Keratinocyte (primary cell): Measurements from ENCODE around the gene RRBP1. TPM values are rescaled to one million over a fixed set of nuclear protein-coding genes. Genes with fewer than 3 reads are reported as not detected.

Source experiments
- DNase-seq: peaks from one replicate; pipeline ENCODE4 v3.0.0-alpha.2; 2011; ENCODE audit warnings: low read depth, missing footprints, low spot score
- FAIRE-seq: peaks from 2 replicates; lab custom pipeline; 2011; peaks lifted over from hg19 to GRCh38; lab: Jason Lieb, UNC
- H2AFZ ChIP-seq: 2 replicates; pipeline ENCODE4 v1.6.0; 2012; ENCODE audit warnings: low read length, control low read depth, inconsistent platforms; ENCODE audit not compliant: control insufficient read depth
- H3K27ac ChIP-seq: 2 replicates; pipeline ENCODE4 v1.5.1; 2011; ENCODE audit warnings: low read length; ENCODE audit not compliant: control insufficient read depth, insufficient read depth
- H3K27me3 ChIP-seq: 3 replicates; pipeline ENCODE4 v1.6.0; 2011; ENCODE audit warnings: low read length; ENCODE audit not compliant: control insufficient read depth, insufficient read depth; ENCODE audit errors: extremely low read depth
- H3K36me3 ChIP-seq, 2 experiments: 2 replicates in 1 of 2; 3 replicates in 1 of 2; pipeline ENCODE4 v1.5.1; 2011; ENCODE audit warnings: low read length in 2 of 2, mild to moderate bottlenecking in 1 of 2; ENCODE audit not compliant: control insufficient read depth in 2 of 2, insufficient read depth in 2 of 2; ENCODE audit errors: extremely low read depth in 1 of 2
- H3K4me1 ChIP-seq: 3 replicates; pipeline ENCODE4 v1.5.1; 2011; ENCODE audit warnings: low read length; ENCODE audit not compliant: control insufficient read depth, insufficient read depth; ENCODE audit errors: extremely low read depth
- H3K4me2 ChIP-seq: 3 replicates; pipeline ENCODE4 v1.6.0; 2011; ENCODE audit warnings: low read depth, low read length; ENCODE audit not compliant: control insufficient read depth, insufficient read depth; ENCODE audit errors: extremely low read depth
- H3K4me3 ChIP-seq, 3 experiments: fragments of 200-600 bp in 1 of 3; sonication (generic) in 1 of 3; 2 replicates in 2 of 3; 3 replicates in 1 of 3; pipeline ENCODE4 v1.5.1; 2011 to 2016; ENCODE audit warnings: low read length in 3 of 3, mild to moderate bottlenecking in 3 of 3, control low read depth in 2 of 3, inconsistent platforms in 1 of 3, low read depth in 1 of 3, mixed read lengths in 1 of 3, mixed run types in 1 of 3, moderate library complexity in 1 of 3; ENCODE audit not compliant: control insufficient read depth in 2 of 3, insufficient read depth in 2 of 3; ENCODE audit errors: extremely low read depth in 1 of 3
- H3K79me2 ChIP-seq: 2 replicates; pipeline ENCODE4 v1.6.0; 2012; ENCODE audit warnings: low read length; ENCODE audit not compliant: control insufficient read depth, insufficient read depth
- H3K9ac ChIP-seq: 3 replicates; pipeline ENCODE4 v1.6.0; 2011; ENCODE audit warnings: low read length; ENCODE audit not compliant: control insufficient read depth, insufficient read depth; ENCODE audit errors: extremely low read depth
- H3K9me1 ChIP-seq: 3 replicates; pipeline ENCODE4 v1.6.0; 2011; ENCODE audit warnings: low read length; ENCODE audit not compliant: control insufficient read depth, insufficient read depth; ENCODE audit errors: extremely low read depth
- H3K9me3 ChIP-seq: 2 replicates; pipeline ENCODE4 v1.5.1; 2012; ENCODE audit warnings: low read depth, low read length; ENCODE audit not compliant: control insufficient read depth
- H4K20me1 ChIP-seq: 3 replicates; pipeline ENCODE4 v1.6.0; 2011; ENCODE audit warnings: low read length; ENCODE audit not compliant: control insufficient read depth, insufficient read depth; ENCODE audit errors: extremely low read depth
- CTCF ChIP-seq, 3 experiments: IDR thresholded peaks in 1 of 3; conservative IDR thresholded peaks in 1 of 3; optimal IDR thresholded peaks in 1 of 3; 2 replicates in 2 of 3; 3 replicates in 1 of 3; pipeline versions ENCODE3 to v1.5.1; 2011; ENCODE audit warnings: low read length in 3 of 3, mild to moderate bottlenecking in 3 of 3, moderate library complexity in 2 of 3, control low read depth in 1 of 3, inconsistent platforms in 1 of 3; ENCODE audit not compliant: insufficient read depth in 2 of 3; ENCODE audit errors: extremely low read depth in 1 of 3
- EZH2 ChIP-seq: IDR thresholded peaks from one replicate; pipeline ENCODE4 v1.6.1; 2012; ENCODE audit warnings: inconsistent platforms, mild to moderate bottlenecking, low read length, moderate library complexity
- dilution Hi-C: fragments of 300-500 bp; cut with MboI; formaldehyde crosslinking; loops from one replicate; pipeline ENCODE4 v1.7.0; 2020; ENCODE audit warnings: low sequenced_read_pairs; ENCODE audit not compliant: extremely low pct_ligation_motif_present
- polyA plus RNA-seq, 5 experiments: library from polyadenylated mRNA; depleted of rRNA in 3 of 5; stranded (reverse) in 3 of 5; stranded (forward) in 1 of 5; unstranded in 1 of 5; fragments of >200 nt; gene quantifications; 1 replicate in 1 of 5; 2 replicates in 3 of 5; 3 replicates in 1 of 5; pipeline versions ENCODE4 v1.2.1 to v1.2.3, GENCODE V29; 2011 to 2012; ENCODE audit warnings: missing spikeins in 2 of 5, low read depth in 1 of 5, low replicate concordance in 1 of 5

The RRBP1 gene
- polyA plus RNA-seq, 1 donor (not counting 4 experiments of a cell fraction or from before 2014, with no cell fraction given) = 43.9 TPM

- H3K36me3 ChIP-seq = peaks cover 0 to 5% of the 10 kb centered on the region in 2 experiments
- no peak overlapping the region for H3K4me2 ChIP-seq
Measured at GRCh38 chr20:17590245-17590644, 91.8 kb downstream of the RRBP1 start.

GRCh38 chr20:17589161-17589834, 92.7 kb downstream of the RRBP1 start:
- dilution Hi-C loops = no loop called here
- TF ChIP-seq CTCF (optimal IDR thresholded peaks at IDR 0.05 in 1 of 3, IDR thresholded peaks at IDR 0.05 in 1 of 3, conservative IDR thresholded peaks at IDR 0.05 in 1 of 3; ENCODE audit: extremely low read depth in 1 of 3, insufficient read depth in 2 of 3, low read length in 3 of 3) = no peak
- no peak for TF ChIP-seq EZH2
- H2AFZ ChIP-seq = no peak overlapping the region
- peaks cover 0 to 5% of the 10 kb centered on the region in 2 experiments for H3K36me3 ChIP-seq
- no peaks in the 10 kb centered on the region for H3K9me3 ChIP-seq
- peaks cover 15% of the 10 kb centered on the region for H3K4me1 ChIP-seq
- H3K79me2 ChIP-seq = peaks cover 98% of the 10 kb centered on the region
- FAIRE-seq = no peak
- no peak overlapping the region for H3K4me3 ChIP-seq
- peaks cover 2% of the 10 kb centered on the region for H3K9me1 ChIP-seq
- no peak for DNase-seq
- H3K9ac ChIP-seq = no peak overlapping the region
- H3K27me3 ChIP-seq = no peaks in the 10 kb centered on the region
- H3K4me2 ChIP-seq = no peak overlapping the region
- peaks cover 15% of the 10 kb centered on the region for H4K20me1 ChIP-seq
- no peak overlapping the region for H3K27ac ChIP-seq

More at GRCh38 chr20:17590245-17590644, 91.8 kb downstream of the RRBP1 start:
- Histone ChIP-seq H3K27me3 (no peaks in the 10 kb centered on the region), H3K4me1 (peaks cover 22% of the 10 kb centered on the region), H3K79me2 (peaks cover 99% of the 10 kb centered on the region), H3K27ac (no peak overlapping the region), H3K4me3 (no peak overlapping the region), H2AFZ (no peak overlapping the region), H3K9ac (no peak overlapping the region), H3K9me1 (peaks cover 5% of the 10 kb centered on the region), H4K20me1 (peaks cover 22% of the 10 kb centered on the region), H3K9me3 (no peaks in the 10 kb centered on the region)
- dilution Hi-C loops = loop anchor here (5.0 kb wide), 1 partner anchor 48 kb away; no protein-coding TSS in a partner anchor
- no peak for TF ChIP-seq EZH2
- no peak for TF ChIP-seq CTCF (optimal IDR thresholded peaks at IDR 0.05 in 1 of 3, IDR thresholded peaks at IDR 0.05 in 1 of 3, conservative IDR thresholded peaks at IDR 0.05 in 1 of 3; ENCODE audit: extremely low read depth in 1 of 3, insufficient read depth in 2 of 3, low read length in 3 of 3)
- DNase-seq (no peak), FAIRE-seq (no peak)
